Muscle layer of colon (tissue), 2 donors: ENCODE data around the gene SLC38A11.

Experiments
- H3K27ac ChIP-seq: one replicate; pipeline ENCODE4 v1.7.0; 2013; ENCODE audit warnings: low read depth, mild to moderate bottlenecking, low read length, moderate library complexity
- H3K27me3 ChIP-seq, 2 donors: one replicate each; pipeline ENCODE4 v1.7.0; 2013; ENCODE audit warnings: low read length in 2 of 2, mild to moderate bottlenecking in 2 of 2; ENCODE audit not compliant: insufficient read depth in 2 of 2, control insufficient read depth in 1 of 2
- H3K36me3 ChIP-seq: one replicate; pipeline ENCODE4 v1.7.0; 2013; ENCODE audit warnings: mild to moderate bottlenecking, low read length; ENCODE audit not compliant: insufficient read depth
- H3K4me1 ChIP-seq: one replicate; pipeline ENCODE4 v1.7.0; 2013; ENCODE audit warnings: mild to moderate bottlenecking, low read length; ENCODE audit not compliant: insufficient read depth
- H3K4me3 ChIP-seq, 2 donors: one replicate each; pipeline ENCODE4 v1.7.0; 2013; ENCODE audit warnings: low read length in 2 of 2, low read depth in 1 of 2, mild to moderate bottlenecking in 1 of 2, moderate library complexity in 1 of 2
- H3K9ac ChIP-seq: one replicate; pipeline ENCODE4 v1.7.0; 2013; ENCODE audit warnings: low read length
- H3K9me3 ChIP-seq: one replicate; pipeline ENCODE4 v1.7.0; 2013; ENCODE audit warnings: mild to moderate bottlenecking, low read length
- donor health status: abdominal sarcoma.
- donor health status: Adenocarcinoma of cecum.

SLC38A11 gene

DNA sequence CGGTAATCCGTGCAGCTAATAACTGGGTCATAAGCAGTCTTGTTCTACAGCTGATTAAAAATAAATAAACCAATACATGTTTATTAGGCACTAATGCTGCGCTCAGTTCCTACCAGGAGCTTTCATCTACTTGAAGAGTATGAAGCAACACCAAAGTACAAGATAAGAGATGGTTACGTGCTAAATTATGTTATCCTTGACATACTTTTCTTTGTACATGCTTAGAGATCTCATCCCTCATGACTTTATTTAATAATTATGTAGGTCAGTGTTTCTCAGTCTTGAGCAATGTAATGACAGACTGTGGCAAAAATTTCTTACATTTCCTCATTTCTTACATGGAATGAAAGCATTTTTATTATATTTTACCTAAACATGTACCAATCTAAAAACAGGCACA is 59.1 kb downstream of the SLC38A11 start:
- no peaks in the 10 kb centered on the region for H3K27me3 ChIP-seq

DNA sequence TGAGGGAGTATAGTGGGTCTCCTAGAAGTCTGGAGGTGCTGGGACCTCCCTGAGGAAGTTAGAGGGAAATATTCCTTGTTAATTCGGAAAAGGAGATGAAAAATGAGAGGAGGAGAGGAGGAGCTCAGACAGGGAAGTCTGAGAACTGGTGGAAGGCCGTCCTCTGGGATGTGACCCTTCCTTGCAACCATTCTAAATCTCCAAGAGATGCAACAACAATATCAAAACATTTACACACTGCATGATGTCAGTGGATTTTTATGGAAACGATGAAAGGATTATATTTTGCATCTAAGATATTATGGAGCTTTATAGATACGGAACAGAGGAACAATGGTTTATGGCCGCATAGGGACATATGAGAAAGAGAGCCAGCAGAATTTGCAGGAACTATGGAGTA is 63.9 kb downstream of the SLC38A11 start:
- H3K9ac ChIP-seq = no peak overlapping the region
- no peak overlapping the region for H3K27ac ChIP-seq
- H3K4me1 ChIP-seq = peaks cover 6% of the 10 kb centered on the region
- H3K4me3 ChIP-seq = no peak overlapping the region
- H3K36me3 ChIP-seq = no peaks in the 10 kb centered on the region
- H3K9me3 ChIP-seq = no peaks in the 10 kb centered on the region
- no peaks in the 10 kb centered on the region for H3K27me3 ChIP-seq

More for the DNA sequence above, 59.1 kb downstream of the SLC38A11 start:
- no peaks in the 10 kb centered on the region for H3K4me1 ChIP-seq
- no peaks in the 10 kb centered on the region for H3K36me3 ChIP-seq
- H3K27ac ChIP-seq = no peak overlapping the region
- no peak overlapping the region for H3K9ac ChIP-seq
- no peaks in the 10 kb centered on the region for H3K9me3 ChIP-seq
- H3K4me3 ChIP-seq = no peak overlapping the region

DNA sequence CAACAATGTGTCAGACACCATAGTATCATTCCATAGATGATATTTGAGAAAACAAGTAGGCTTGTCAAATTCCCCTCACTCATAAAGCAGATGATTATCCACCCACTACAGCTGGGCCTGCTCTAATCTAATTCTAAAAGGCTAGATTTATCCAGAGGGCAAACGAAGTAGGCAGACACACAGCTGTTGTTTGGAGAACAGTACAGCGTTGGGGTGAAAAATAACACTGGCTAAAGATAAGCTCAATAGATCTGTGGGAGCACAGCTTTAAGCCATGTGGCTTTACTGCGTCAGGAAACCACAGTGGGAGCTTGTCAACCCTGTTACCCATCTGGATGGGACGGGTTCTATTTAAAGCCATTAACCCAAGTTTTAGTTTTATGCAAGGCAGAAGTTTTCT is 64.8 kb downstream of the SLC38A11 start:
- Histone ChIP-seq H3K9me3 (no peaks in the 10 kb centered on the region), H3K27ac (no peak overlapping the region), H3K9ac (no peak overlapping the region), H3K27me3 (no peaks in the 10 kb centered on the region), H3K4me1 (peaks cover 6% of the 10 kb centered on the region), H3K36me3 (no peaks in the 10 kb centered on the region), H3K4me3 (no peak overlapping the region)

DNA sequence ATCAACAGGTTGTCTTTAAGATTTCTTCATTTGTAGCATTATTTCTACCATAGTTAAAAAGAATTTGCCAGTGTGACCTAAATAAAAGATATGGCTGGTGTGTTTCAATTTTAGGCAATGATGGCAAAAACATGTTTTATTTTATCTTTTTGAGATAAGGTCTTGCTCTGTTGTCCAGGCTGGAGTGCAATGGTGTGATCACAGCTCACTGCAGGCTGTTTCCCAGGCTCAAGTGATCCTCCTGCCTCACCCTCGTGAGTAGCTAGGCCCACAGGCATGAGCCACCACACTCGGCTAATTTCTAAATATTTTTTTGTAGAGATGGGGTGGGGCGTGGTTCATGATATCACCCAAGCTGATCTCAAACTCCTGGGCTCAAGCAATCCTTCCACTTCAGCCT is 66.7 kb downstream of the SLC38A11 start:
- H3K36me3 ChIP-seq = no peaks in the 10 kb centered on the region
- H3K27ac ChIP-seq = no peak overlapping the region
- no peak overlapping the region for H3K4me3 ChIP-seq
- H3K4me1 ChIP-seq = peaks cover 6% of the 10 kb centered on the region
- no peaks in the 10 kb centered on the region for H3K27me3 ChIP-seq
- H3K9ac ChIP-seq = no peak overlapping the region
- H3K9me3 ChIP-seq = no peaks in the 10 kb centered on the region

DNA sequence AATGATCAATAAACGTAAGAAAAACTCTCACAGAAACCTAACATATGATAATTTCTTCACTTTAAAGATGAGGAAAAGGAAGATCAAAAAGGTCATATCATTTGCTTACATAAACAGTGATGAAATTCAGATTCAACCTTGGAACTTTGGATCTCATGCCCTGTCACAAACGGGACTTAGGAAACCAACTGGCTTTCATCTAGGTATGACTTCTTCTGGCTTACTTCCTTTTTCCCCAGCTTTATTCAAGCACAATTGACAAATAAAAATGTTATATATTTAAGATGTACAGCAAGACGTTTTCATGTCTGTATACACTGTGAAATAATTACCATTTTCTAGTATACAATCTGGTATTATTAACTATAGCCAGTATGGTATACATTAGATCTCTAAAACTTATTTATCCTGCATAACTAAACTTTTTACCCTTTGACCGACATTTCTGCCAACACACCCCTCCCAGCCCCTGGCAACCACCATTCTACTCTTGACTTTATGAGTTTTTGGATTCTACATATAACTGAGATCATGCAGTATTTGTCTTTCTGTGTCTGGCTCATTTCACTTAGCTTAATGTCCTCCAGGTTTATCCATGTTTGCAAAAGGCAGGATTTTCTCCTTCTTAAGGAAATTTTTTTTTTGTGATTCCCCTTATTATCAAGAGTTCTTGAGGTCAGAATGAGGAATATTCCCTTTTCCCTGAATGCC is 67.7 kb downstream of the SLC38A11 start:
- H3K4me1 ChIP-seq = peaks cover 6% of the 10 kb centered on the region
- no peak overlapping the region for H3K4me3 ChIP-seq
- no peak overlapping the region for H3K27ac ChIP-seq
- no peaks in the 10 kb centered on the region for H3K27me3 ChIP-seq
- no peaks in the 10 kb centered on the region for H3K9me3 ChIP-seq
- no peak overlapping the region for H3K9ac ChIP-seq
- H3K36me3 ChIP-seq = no peaks in the 10 kb centered on the region

DNA sequence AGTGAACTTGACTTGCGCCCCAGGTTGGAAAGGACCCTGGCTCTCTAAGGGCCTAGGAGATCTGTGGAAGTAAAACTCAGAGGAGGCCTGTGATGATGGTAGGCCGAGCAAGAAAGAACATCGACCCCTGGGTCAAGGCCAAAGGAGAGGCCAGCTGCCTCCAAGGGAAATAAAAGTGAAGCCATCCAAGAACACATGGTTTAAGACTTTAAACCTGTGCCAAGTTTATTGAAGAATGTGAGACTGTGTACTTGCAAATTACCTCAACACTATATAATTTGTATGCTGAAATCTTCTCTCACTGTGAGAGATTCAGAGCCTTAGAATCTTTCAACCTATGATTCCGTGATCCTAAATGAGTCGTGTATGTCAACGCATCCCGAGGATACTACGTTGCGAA is 73.0 kb downstream of the SLC38A11 start:
- Histone ChIP-seq H3K9me3 (no peaks in the 10 kb centered on the region), H3K4me3 (no peak overlapping the region), H3K27me3 (no peaks in the 10 kb centered on the region), H3K27ac (no peak overlapping the region), H3K9ac (no peak overlapping the region), H3K36me3 (no peaks in the 10 kb centered on the region), H3K4me1 (peaks cover 6% of the 10 kb centered on the region)

DNA sequence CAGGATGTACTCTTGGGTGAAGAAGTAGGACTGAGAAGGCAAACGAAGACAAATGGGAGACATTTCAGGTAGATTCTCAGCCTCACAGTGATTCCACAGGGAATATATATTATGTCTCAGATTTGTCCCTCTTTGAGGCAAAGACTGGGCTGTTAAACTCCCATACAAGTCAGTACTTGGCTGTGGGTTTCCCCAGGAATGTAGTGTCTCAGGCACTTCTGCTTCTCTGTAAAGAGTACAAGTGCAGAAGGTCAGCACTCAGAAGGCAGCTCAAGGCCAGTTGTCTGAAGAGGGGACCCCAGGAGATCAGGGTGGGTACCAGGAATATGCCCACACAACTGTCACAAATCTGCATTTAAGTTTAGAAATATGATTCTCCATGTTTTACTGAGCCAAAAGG is 73.8 kb downstream of the SLC38A11 start:
- Histone ChIP-seq H3K9me3 (no peaks in the 10 kb centered on the region), H3K27ac (no peak overlapping the region), H3K27me3 (no peaks in the 10 kb centered on the region), H3K9ac (no peak overlapping the region), H3K4me1 (peaks cover 6% of the 10 kb centered on the region), H3K36me3 (no peaks in the 10 kb centered on the region), H3K4me3 (no peak overlapping the region)

DNA sequence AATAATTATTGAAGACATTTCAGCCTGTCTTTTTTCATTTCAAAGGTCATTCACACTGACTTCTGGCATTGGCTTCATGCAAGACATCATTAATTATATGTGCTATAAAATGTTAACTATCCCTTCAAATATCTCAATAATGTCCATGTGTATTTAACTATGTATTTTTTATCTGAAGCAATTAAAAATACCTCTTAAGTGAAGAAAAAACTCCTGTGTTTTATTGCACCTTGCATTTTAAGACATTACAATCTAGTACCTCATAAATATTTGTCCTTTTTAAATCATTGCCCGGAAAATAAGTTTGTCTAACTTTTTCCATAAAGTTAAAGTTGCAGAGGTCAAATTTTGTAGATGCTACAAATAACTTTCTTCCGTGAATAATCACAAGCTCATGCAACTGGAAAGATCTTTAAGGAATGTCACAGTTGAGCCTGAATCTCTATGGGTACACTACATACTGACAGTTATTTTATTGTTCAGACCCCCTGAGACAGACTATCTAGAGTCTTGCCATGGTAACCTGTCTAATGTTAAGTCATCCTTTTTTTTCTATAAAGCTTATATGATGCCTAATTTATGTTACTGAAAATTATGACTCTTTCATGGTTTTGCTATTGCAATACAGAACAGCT is 75.3 kb downstream of the SLC38A11 start:
- Histone ChIP-seq H3K27ac (no peak overlapping the region), H3K36me3 (no peaks in the 10 kb centered on the region), H3K9me3 (no peaks in the 10 kb centered on the region), H3K4me3 (no peak overlapping the region), H3K27me3 (no peaks in the 10 kb centered on the region), H3K9ac (no peak overlapping the region), H3K4me1 (peaks cover 6% of the 10 kb centered on the region)

DNA sequence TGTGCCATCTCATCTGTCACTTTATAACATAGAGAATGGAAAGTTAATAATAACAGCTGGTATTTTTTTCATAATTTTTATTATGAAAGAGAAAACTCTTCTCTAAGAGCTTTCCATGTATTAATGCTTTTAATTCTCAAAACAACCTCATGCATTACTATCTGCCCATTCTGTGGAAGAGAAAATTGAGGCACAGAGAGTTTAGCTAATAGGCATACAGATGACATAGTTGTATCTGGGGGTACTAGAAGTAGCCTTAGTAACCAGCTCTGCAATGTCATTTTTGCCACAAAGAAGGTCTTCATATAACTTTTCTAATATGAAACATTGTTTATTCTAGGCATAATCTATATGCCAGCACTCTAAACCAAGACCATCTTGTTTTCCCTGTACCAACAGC is 77.4 kb downstream of the SLC38A11 start:
- Histone ChIP-seq H3K9me3 (no peaks in the 10 kb centered on the region), H3K4me3 (no peak overlapping the region), H3K4me1 (peaks cover 6% of the 10 kb centered on the region), H3K27me3 (no peaks in the 10 kb centered on the region), H3K36me3 (no peaks in the 10 kb centered on the region), H3K27ac (no peak overlapping the region), H3K9ac (no peak overlapping the region)

DNA sequence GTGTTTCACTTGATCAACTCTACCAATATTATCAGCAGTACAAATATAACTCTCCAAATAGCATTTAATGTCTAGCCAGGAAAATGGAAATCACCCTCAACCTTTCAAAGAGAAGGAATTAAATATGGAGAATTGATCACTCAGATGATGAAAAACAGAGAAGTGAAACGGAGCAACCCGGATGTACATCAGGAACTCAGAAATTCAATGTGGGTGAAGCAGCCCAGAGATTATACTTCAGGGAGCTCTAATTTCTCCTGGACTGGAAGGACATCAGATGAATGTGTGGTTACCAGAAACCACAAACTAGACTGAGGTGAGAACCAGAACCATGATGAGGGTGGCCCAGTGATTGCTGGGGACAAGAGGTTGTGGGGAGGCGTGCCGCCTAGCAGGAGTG is 78.2 kb downstream of the SLC38A11 start:
- Histone ChIP-seq H3K4me1 (peaks cover 3% of the 10 kb centered on the region), H3K36me3 (no peaks in the 10 kb centered on the region), H3K9me3 (no peaks in the 10 kb centered on the region), H3K27ac (no peak overlapping the region), H3K27me3 (no peaks in the 10 kb centered on the region), H3K4me3 (no peak overlapping the region), H3K9ac (no peak overlapping the region)

DNA sequence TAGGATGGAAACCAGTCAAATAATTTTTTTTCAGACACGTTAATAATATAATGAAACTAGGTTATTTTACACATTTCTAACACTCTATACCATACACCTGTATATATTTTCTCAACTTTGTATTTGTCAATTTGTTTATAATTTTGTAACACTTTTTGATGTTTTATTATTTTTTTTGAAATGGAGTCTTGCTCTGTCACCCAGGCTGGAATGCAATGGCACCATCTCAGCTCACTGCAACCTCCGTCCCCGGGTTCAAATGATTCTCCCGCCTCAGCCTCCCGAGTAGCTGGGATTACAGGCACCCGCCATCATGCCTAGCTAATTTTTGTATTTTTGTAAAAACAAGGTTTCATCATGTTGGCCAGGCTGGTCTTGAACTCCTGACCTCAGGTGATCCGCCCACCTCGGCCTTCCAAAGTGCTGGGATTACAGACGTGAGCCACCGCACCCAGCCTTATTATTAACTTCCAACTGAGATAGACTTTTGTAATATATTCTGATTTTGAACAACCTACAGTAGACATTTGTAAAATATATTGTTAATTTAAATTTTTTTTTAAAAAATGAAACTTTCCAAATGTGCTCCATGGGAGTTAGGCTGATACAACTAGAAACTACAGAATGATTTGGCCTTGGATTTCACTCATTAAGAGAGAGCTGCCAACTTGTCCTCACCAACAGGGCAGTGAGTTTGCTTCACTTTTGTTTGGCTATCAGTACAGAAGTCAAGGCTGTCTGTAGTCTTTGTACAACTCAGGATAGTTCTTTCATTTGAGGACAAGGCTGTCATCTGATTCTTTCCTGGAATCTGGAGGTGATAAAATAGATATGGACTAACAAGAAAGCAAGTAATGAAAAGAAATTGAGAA is 79.8 kb downstream of the SLC38A11 start:
- no peak overlapping the region for H3K27ac ChIP-seq
- no peak overlapping the region for H3K9ac ChIP-seq

More for the DNA sequence above, 79.8 kb downstream of the SLC38A11 start:
- Histone ChIP-seq H3K4me1 (no peaks in the 10 kb centered on the region), H3K36me3 (no peaks in the 10 kb centered on the region), H3K9me3 (no peaks in the 10 kb centered on the region), H3K27me3 (no peaks in the 10 kb centered on the region), H3K4me3 (no peak overlapping the region)
